Measurements from ENCODE around the gene CUZD1.

The CUZD1 gene

GRCh38 chr10:122828716-122829255 lies 16.9 kb downstream of the CUZD1 start:
- H3K79me2 ChIP-seq (ENCODE audit: insufficient read depth, low read length) = no peaks in the 10 kb centered on the region

DNA sequence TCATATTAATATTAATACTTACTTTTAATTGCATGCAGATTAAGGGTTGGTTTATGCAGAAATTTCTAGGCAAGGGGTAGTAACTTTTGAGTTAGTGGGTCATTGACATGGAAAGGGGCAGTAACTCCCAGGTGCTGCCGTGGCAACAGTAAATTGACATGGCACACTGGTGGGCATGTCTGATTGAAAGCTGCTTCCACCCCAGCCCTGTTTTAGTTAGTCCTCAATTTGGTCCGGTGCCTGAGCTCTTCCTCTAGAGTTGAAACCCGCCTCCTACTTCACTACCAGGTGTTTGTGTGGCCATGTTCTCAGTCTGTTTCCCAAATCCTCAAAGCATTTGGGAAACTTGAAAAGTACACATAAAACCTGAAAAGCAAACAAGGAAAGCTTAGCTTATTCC lies 18.4 kb downstream of the CUZD1 start:
- Histone ChIP-seq H3K9ac (ENCODE audit: low read depth, low read length) (no peak overlapping the region), H2AFZ (ENCODE audit: low read depth, low read length) (no peak overlapping the region), H4K20me1 (ENCODE audit: insufficient read depth, low read length) (no peaks in the 10 kb centered on the region; the same call in 1 of the 2 replicates), H3K4me1 (ENCODE audit: insufficient read depth, low read length) (no peaks in the 10 kb centered on the region), H3K4me3 (ENCODE audit: low read depth in 1 of 2, low read length in 2 of 2) (no peak overlapping the region), H3K9me3 (ENCODE audit: insufficient read depth, low read length, severe bottlenecking) (no peaks in the 10 kb centered on the region), H3K27ac (ENCODE audit: low read length) (no peak overlapping the region), H3K4me2 (ENCODE audit: insufficient read depth, low read length) (no peak overlapping the region), H3K36me3 (ENCODE audit: insufficient read depth, low read length) (peaks cover 6% of the 10 kb centered on the region; the same call in 1 of the 2 replicates), H3K27me3 (ENCODE audit: insufficient read depth, low read length, poor library complexity) (peaks cover 3% of the 10 kb centered on the region), H3K79me2 (ENCODE audit: insufficient read depth, low read length) (no peaks in the 10 kb centered on the region)
- ATAC-seq (ENCODE audit: insufficient read depth, low read depth) = no peak
- no peak for DNase-seq
- TF ChIP-seq CTCF (IDR thresholded peaks at IDR 0.05; ENCODE audit: borderline replicate concordance, extremely low read depth, low read length, poor library complexity, severe bottlenecking) (no peak), EZH2 (IDR thresholded peaks at IDR 0.05; ENCODE audit: borderline replicate concordance, low read depth, low read length, severe bottlenecking) (no peak)

More at GRCh38 chr10:122828716-122829255, 16.9 kb downstream of the CUZD1 start:
- H3K9ac ChIP-seq (ENCODE audit: low read depth, low read length) = no peak overlapping the region
- H2AFZ ChIP-seq (ENCODE audit: low read depth, low read length) = no peak overlapping the region
- peaks cover 3% of the 10 kb centered on the region for H3K27me3 ChIP-seq (ENCODE audit: insufficient read depth, low read length, poor library complexity)
- H3K36me3 ChIP-seq (ENCODE audit: insufficient read depth, low read length) = peaks cover 10% of the 10 kb centered on the region; the same call in 1 of the 2 replicates
- H3K27ac ChIP-seq (ENCODE audit: low read length) = no peak overlapping the region
- H3K9me3 ChIP-seq (ENCODE audit: insufficient read depth, low read length, severe bottlenecking) = no peaks in the 10 kb centered on the region
- H3K4me1 ChIP-seq (ENCODE audit: insufficient read depth, low read length) = no peaks in the 10 kb centered on the region
- DNase-seq (no peak), ATAC-seq (ENCODE audit: insufficient read depth, low read depth) (no peak)
- no peak for TF ChIP-seq CTCF (IDR thresholded peaks at IDR 0.05; ENCODE audit: borderline replicate concordance, extremely low read depth, low read length, poor library complexity, severe bottlenecking)
- no peak for TF ChIP-seq EZH2 (IDR thresholded peaks at IDR 0.05; ENCODE audit: borderline replicate concordance, low read depth, low read length, severe bottlenecking)
- no peak overlapping the region for H3K4me3 ChIP-seq (ENCODE audit: low read depth in 1 of 2, low read length in 2 of 2)
- no peak overlapping the region for H3K4me2 ChIP-seq (ENCODE audit: insufficient read depth, low read length)
- no peaks in the 10 kb centered on the region for H4K20me1 ChIP-seq (ENCODE audit: insufficient read depth, low read length)

GRCh38 chr10:122822973-122823690 lies 22.5 kb downstream of the CUZD1 start:
- no peaks in the 10 kb centered on the region for H3K36me3 ChIP-seq (ENCODE audit: insufficient read depth, low read length)
- ATAC-seq (ENCODE audit: insufficient read depth, low read depth) = no peak

More at GRCh38 chr10:122822973-122823690, 22.5 kb downstream of the CUZD1 start:
- no peak overlapping the region for H3K4me2 ChIP-seq (ENCODE audit: insufficient read depth, low read length)
- H3K27me3 ChIP-seq (ENCODE audit: insufficient read depth, low read length, poor library complexity) = no peaks in the 10 kb centered on the region
- no peak overlapping the region for H3K4me3 ChIP-seq (ENCODE audit: low read depth in 1 of 2, low read length in 2 of 2)
- H3K79me2 ChIP-seq (ENCODE audit: insufficient read depth, low read length) = no peaks in the 10 kb centered on the region
- H3K9ac ChIP-seq (ENCODE audit: low read depth, low read length) = no peak overlapping the region
- H3K27ac ChIP-seq (ENCODE audit: low read length) = no peak overlapping the region
- H3K4me1 ChIP-seq (ENCODE audit: insufficient read depth, low read length) = no peaks in the 10 kb centered on the region
- no peaks in the 10 kb centered on the region for H3K9me3 ChIP-seq (ENCODE audit: insufficient read depth, low read length, severe bottlenecking)
- TF ChIP-seq CTCF (IDR thresholded peaks at IDR 0.05; ENCODE audit: borderline replicate concordance, extremely low read depth, low read length, poor library complexity, severe bottlenecking) (no peak), EZH2 (IDR thresholded peaks at IDR 0.05; ENCODE audit: borderline replicate concordance, low read depth, low read length, severe bottlenecking) (no peak)
- DNase-seq = no peak
- no peaks in the 10 kb centered on the region; the same call in 1 of the 2 replicates for H4K20me1 ChIP-seq (ENCODE audit: insufficient read depth, low read length)
- no peak overlapping the region for H2AFZ ChIP-seq (ENCODE audit: low read depth, low read length)
